HL-60 (cell line): ENCODE results near the gene CYREN.

ENCODE experiments used
- DNase-seq, 2 experiments: peaks; one replicate each; pipeline ENCODE4 v3.0.0-alpha.2; 2010 to 2020; ENCODE audit warnings: low read depth in 1 of 2, low spot score in 1 of 2
- H3K27ac ChIP-seq: fragments of 250-450 bp; sonication (Bioruptor Pico); replicated peaks from 2 replicates; pipeline ENCODE4 v1.5.1; 2020; ENCODE audit warnings: mild to moderate bottlenecking, moderate library complexity
- H3K27me3 ChIP-seq: fragments of 250-450 bp; sonication (Bioruptor Pico); 2 replicates; pipeline ENCODE4 v1.5.1; 2021; ENCODE audit warnings: mild to moderate bottlenecking, moderate library complexity; ENCODE audit not compliant: insufficient read depth, poor library complexity, severe bottlenecking
- H3K4me3 ChIP-seq: replicated peaks from 2 replicates; pipeline ENCODE4 v1.5.1; 2011; ENCODE audit warnings: mild to moderate bottlenecking, control low read depth, low read length; ENCODE audit not compliant: insufficient read depth
- GABPA ChIP-seq: IDR thresholded peaks from 2 replicates; pipeline ENCODE4 v1.6.1; 2012; ENCODE audit warnings: low read depth
- POLR2AphosphoS5 ChIP-seq: IDR thresholded peaks from 2 replicates; pipeline ENCODE4 v1.6.1; 2012; ENCODE audit warnings: low read depth
- SPI1 ChIP-seq: IDR thresholded peaks from 2 replicates; pipeline ENCODE4 v1.6.1; 2012; ENCODE audit warnings: low read depth, mild to moderate bottlenecking, borderline replicate concordance
- TF ChIP-seq, protein P1 (sequence below): IDR thresholded peaks from one replicate; pipeline ENCODE4 v1.5.1; 2011; ENCODE audit warnings: low read length, control low read depth, inconsistent platforms; ENCODE audit not compliant: insufficient read depth
- TF ChIP-seq, protein P2 (sequence below): IDR thresholded peaks from 2 replicates; pipeline ENCODE4 v1.6.1; 2012; ENCODE audit warnings: low read depth; ENCODE audit not compliant: insufficient replicate concordance

The CYREN gene

DNA sequence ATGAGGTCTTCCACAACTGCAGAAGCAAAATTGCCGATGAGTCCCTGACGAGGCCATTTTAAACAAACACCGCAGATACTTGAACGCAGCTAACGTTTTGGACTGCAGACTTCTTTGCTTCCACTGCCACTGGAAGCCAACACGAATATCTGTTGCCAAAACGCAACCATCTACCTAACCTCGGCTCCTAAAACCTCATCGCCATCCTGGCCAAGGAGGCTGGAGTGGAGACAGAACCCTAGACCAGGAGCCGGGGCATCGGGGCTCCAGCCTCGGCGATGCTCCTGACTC lies 40.3 kb upstream of the CYREN start:
- no peaks in the 10 kb centered on the region for H3K27me3 ChIP-seq
- TF ChIP-seq GABPA (no peak), SPI1 (no peak), POLR2AphosphoS5 (no peak)
- TF ChIP-seq, protein P1, sequence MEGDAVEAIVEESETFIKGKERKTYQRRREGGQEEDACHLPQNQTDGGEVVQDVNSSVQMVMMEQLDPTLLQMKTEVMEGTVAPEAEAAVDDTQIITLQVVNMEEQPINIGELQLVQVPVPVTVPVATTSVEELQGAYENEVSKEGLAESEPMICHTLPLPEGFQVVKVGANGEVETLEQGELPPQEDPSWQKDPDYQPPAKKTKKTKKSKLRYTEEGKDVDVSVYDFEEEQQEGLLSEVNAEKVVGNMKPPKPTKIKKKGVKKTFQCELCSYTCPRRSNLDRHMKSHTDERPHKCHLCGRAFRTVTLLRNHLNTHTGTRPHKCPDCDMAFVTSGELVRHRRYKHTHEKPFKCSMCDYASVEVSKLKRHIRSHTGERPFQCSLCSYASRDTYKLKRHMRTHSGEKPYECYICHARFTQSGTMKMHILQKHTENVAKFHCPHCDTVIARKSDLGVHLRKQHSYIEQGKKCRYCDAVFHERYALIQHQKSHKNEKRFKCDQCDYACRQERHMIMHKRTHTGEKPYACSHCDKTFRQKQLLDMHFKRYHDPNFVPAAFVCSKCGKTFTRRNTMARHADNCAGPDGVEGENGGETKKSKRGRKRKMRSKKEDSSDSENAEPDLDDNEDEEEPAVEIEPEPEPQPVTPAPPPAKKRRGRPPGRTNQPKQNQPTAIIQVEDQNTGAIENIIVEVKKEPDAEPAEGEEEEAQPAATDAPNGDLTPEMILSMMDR, result no peak
- TF ChIP-seq, protein P2, sequence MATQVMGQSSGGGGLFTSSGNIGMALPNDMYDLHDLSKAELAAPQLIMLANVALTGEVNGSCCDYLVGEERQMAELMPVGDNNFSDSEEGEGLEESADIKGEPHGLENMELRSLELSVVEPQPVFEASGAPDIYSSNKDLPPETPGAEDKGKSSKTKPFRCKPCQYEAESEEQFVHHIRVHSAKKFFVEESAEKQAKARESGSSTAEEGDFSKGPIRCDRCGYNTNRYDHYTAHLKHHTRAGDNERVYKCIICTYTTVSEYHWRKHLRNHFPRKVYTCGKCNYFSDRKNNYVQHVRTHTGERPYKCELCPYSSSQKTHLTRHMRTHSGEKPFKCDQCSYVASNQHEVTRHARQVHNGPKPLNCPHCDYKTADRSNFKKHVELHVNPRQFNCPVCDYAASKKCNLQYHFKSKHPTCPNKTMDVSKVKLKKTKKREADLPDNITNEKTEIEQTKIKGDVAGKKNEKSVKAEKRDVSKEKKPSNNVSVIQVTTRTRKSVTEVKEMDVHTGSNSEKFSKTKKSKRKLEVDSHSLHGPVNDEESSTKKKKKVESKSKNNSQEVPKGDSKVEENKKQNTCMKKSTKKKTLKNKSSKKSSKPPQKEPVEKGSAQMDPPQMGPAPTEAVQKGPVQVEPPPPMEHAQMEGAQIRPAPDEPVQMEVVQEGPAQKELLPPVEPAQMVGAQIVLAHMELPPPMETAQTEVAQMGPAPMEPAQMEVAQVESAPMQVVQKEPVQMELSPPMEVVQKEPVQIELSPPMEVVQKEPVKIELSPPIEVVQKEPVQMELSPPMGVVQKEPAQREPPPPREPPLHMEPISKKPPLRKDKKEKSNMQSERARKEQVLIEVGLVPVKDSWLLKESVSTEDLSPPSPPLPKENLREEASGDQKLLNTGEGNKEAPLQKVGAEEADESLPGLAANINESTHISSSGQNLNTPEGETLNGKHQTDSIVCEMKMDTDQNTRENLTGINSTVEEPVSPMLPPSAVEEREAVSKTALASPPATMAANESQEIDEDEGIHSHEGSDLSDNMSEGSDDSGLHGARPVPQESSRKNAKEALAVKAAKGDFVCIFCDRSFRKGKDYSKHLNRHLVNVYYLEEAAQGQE, result no peak
- H3K27ac ChIP-seq, result peak overlapping the region; percentile 62
- peak overlapping the region; percentile 63 for H3K4me3 ChIP-seq
- DNase-seq, result no peak

DNA sequence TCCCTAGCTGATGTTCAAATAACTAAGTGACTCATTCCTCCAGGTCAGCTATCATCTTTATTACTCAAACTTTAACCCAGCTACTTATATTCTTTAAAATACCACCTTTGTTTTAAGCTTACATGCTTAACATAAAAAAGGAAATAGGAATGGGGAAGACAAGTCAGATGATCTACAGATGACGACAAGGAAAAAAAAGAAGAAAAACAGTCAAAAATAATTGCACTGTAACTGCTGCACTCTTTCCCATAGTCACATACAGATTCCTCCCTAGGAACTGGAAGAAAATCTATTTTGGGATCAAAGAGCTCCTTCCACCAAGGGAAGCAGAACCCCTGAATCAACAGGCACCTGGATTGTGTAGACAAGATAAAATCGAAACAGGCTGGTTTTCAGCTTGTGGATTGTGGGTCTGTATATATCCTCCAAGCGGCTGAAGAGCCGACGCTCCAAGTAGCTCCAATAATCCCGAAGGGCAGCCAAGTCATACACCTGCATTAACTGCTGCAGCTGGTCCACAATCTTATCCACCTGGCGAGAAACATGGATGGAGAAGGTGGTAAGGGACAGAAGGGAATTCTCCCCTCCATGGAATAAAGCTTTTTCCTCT lies 38.8 kb upstream of the CYREN start:
- no peak for DNase-seq
- TF ChIP-seq SPI1 (peak; percentile 71), GABPA (no peak)
- TF ChIP-seq, protein P1, result no peak
- TF ChIP-seq, protein P2, result no peak
- H3K27me3 ChIP-seq, result no peaks in the 10 kb centered on the region
- peak overlapping the region; percentile 48 for H3K27ac ChIP-seq
- no peak overlapping the region for H3K4me3 ChIP-seq

DNA sequence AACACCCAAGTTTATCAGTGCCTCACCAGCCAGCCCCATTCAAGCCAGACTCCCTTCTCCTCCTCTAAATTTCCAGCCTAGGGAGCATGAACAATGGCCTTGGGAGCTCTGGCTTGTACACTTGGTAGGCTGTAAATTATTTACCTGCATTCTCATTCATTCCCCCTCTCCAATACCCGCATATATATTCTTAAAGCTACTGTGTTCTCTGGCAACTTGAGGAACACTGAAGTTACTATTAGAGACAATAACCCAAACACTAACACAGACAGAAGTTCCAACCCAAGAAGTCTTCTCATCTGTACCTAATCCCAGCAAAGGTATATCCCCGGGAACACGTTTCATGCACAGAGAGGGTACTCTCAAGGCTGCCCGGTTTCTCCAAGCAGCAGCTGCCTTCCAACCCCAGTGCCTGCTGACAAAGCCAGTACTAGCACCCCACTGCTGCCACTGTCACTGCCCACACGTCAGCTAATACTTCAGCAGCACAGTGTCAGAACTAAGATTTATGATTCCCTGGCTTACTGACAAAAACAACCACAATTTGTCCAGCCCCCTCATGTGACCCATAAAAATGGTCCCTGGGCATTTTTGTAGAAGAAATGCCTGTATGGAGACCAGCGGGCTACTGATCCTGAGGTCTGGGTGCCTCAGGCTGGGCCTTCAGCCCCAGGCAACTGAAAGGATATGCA lies 37.7 kb upstream of the CYREN start:
- no peak for DNase-seq
- no peaks in the 10 kb centered on the region for H3K27me3 ChIP-seq
- H3K4me3 ChIP-seq, result no peak overlapping the region

More for the DNA sequence above, 37.7 kb upstream of the CYREN start:
- TF ChIP-seq, protein P2, result no peak
- TF ChIP-seq POLR2AphosphoS5 (no peak), SPI1 (no peak), GABPA (no peak)
- TF ChIP-seq, protein P1, result no peak
- peak overlapping the region; percentile 48 for H3K27ac ChIP-seq
